ENCODE data around the gene PLA2G6. TPM values are rescaled to one million over a fixed set of nuclear protein-coding genes. Genes with fewer than 3 reads are reported as not detected.

Gene PLA2G6
- total and polyA plus RNA-seq, 9 of the 15 experiments (the other 6 are each of a cell fraction or from before 2014, with no cell fraction given), result 0.11 to 12.2 (median 9.7) TPM

DNA sequence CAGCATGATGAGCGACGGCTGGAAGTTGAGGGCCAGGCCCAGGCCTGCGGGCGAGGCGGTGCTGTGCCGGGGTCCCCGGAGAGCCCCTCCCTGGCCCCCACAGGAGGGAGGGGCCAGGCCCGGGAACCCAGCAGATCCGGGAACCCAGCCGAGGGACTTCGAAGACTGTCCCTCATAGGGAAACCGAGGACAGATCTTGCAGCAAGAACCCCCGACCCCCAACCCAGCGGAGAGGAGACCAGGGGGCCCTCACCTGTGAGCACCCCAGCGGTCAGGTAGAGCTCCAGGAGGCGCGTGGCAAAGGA lies 100.0 kb downstream of the PLA2G6 start:
- no peaks in the 10 kb centered on the region for H3K9me1 ChIP-seq (ENCODE audit: control insufficient read depth, insufficient read depth, low read length)
- H3K4me1 ChIP-seq (replicated peaks in 1 of 2; ENCODE audit: control insufficient read depth in 2 of 2, insufficient read depth in 2 of 2, low read length in 2 of 2), result peaks cover 0 to 47% of the 10 kb centered on the region in 2 experiments; a peak in 2 of 5 replicates
- BruUV-seq (replicated peaks), result no TSS peak
- H4K20me1 ChIP-seq (replicated peaks; ENCODE audit: control insufficient read depth, insufficient read depth, low read length), result no peaks in the 10 kb centered on the region
- no peaks in the 10 kb centered on the region for H3K9me3 ChIP-seq (replicated peaks; ENCODE audit: control insufficient read depth, insufficient read depth, low read depth, low read length)
- no peak for ATAC-seq
- FAIRE-seq, result no peak
- no peaks in the 10 kb centered on the region for H3K36me3 ChIP-seq (ENCODE audit: control insufficient read depth, insufficient read depth, low read length)
- H3K27me3 ChIP-seq (ENCODE audit: control insufficient read depth in 2 of 2, insufficient read depth in 2 of 2, low read length in 2 of 2), result peaks cover 2 to 41% of the 10 kb centered on the region in 2 experiments; a peak in 2 of 5 replicates
- H3K4me3 ChIP-seq, result no peak overlapping the region
- ChIA-PET POLR2A (no interaction called here), CTCF (ENCODE audit: low intra/inter-chr PET ratio) (interaction anchor here (0.7 kb wide), 1 partner anchor 274 kb away, joined by 3 read pairs; no protein-coding TSS in a partner anchor)
- H3K27ac ChIP-seq (ENCODE audit: extremely low read depth, low read depth, low read length), result no peak overlapping the region
- no peak overlapping the region for H3K9ac ChIP-seq (ENCODE audit: insufficient read depth in 1 of 2, low read depth in 2 of 2, low read length in 2 of 2)
- no peak for DNase-seq (ENCODE audit: extremely low read depth in 1 of 4, low spot score in 3 of 4)
- WGBS (ENCODE audit: insufficient coverage, low coverage, missing lambda C conversion rate), result 36% methylated on average over 5 of the region's 17 CpGs
- H3K4me2 ChIP-seq (ENCODE audit: insufficient read depth, low read length), result no peak overlapping the region
- TF ChIP-seq ZC3H4 (CRISPR knock-in tag; IDR thresholded peaks at IDR 0.05; ENCODE audit: borderline replicate concordance), result no peak
- no peak for TF ChIP-seq ZKSCAN3 (CRISPR knock-in tag; IDR thresholded peaks at IDR 0.05)
- TF ChIP-seq, protein P1, sequence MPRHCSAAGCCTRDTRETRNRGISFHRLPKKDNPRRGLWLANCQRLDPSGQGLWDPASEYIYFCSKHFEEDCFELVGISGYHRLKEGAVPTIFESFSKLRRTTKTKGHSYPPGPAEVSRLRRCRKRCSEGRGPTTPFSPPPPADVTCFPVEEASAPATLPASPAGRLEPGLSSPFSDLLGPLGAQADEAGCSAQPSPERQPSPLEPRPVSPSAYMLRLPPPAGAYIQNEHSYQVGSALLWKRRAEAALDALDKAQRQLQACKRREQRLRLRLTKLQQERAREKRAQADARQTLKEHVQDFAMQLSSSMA (CRISPR knock-in tag; IDR thresholded peaks at IDR 0.05), result no peak
- TF ChIP-seq, protein P2, sequence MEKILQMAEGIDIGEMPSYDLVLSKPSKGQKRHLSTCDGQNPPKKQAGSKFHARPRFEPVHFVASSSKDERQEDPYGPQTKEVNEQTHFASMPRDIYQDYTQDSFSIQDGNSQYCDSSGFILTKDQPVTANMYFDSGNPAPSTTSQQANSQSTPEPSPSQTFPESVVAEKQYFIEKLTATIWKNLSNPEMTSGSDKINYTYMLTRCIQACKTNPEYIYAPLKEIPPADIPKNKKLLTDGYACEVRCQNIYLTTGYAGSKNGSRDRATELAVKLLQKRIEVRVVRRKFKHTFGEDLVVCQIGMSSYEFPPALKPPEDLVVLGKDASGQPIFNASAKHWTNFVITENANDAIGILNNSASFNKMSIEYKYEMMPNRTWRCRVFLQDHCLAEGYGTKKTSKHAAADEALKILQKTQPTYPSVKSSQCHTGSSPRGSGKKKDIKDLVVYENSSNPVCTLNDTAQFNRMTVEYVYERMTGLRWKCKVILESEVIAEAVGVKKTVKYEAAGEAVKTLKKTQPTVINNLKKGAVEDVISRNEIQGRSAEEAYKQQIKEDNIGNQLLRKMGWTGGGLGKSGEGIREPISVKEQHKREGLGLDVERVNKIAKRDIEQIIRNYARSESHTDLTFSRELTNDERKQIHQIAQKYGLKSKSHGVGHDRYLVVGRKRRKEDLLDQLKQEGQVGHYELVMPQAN (IDR thresholded peaks at IDR 0.05; ENCODE audit: borderline replicate concordance), result no peak
- no peak for TF ChIP-seq SREBF2 (CRISPR knock-in tag; IDR thresholded peaks at IDR 0.05)
- no peak for TF ChIP-seq MYC (IDR thresholded peaks at IDR 0.05; ENCODE audit: low read depth, low read length)
- no peak for TF ChIP-seq MYC (CRISPR knock-in tag; IDR thresholded peaks at IDR 0.05; ENCODE audit: borderline replicate concordance, low read depth)
- no peak for TF ChIP-seq MECOM (CRISPR knock-in tag; IDR thresholded peaks at IDR 0.05)
- H2AFZ ChIP-seq (ENCODE audit: low read depth, low read length), result no peak overlapping the region
- no peaks in the 10 kb centered on the region for H3K79me2 ChIP-seq (ENCODE audit: control insufficient read depth, insufficient read depth, low read length)
- intact Hi-C loops (cut with micrococcal nuclease), result no loop called here
- in situ Hi-C loops (cut with MboI), result no loop called here

Measured in K562 (cell line).